ENCODE measurements around the gene BCAR3. TPM values are rescaled to one million over a fixed set of nuclear protein-coding genes. Genes with fewer than 3 reads are reported as not detected.
A peak's percentile ranks its signal among the peaks of the same experiment; 100 is the strongest.

BCAR3 gene
- total and polyA plus RNA-seq, 2 of the 4 experiments (the other 2 are of a cell fraction) = 41.4 to 46.4 TPM

- WGBS, 2 experiments (ENCODE audit: extremely low coverage in 2 of 2, insufficient read length in 1 of 2) = 79% methylated on average over 2 of the region's 10 CpGs; no CpG with 5 or more reads in 1 of the 2 experiments
Observed at GRCh38 chr1:93617670-93618499, 63.8 kb downstream of the BCAR3 start.

More at GRCh38 chr1:93617670-93618499, 63.8 kb downstream of the BCAR3 start:
- TF ChIP-seq MXI1 (IDR thresholded peaks at IDR 0.05; ENCODE audit: borderline replicate concordance, low read depth, low read length) (no peak), RAD21 (IDR thresholded peaks at IDR 0.05; ENCODE audit: low read length) (no peak), BHLHE40 (IDR thresholded peaks at IDR 0.05; ENCODE audit: low read depth, low read length) (no peak), RCOR1 (IDR thresholded peaks at IDR 0.05; ENCODE audit: insufficient replicate concordance, low read length) (no peak), CHD1 (IDR thresholded peaks at IDR 0.05; ENCODE audit: low read depth, low read length) (no peak), ELK1 (IDR thresholded peaks at IDR 0.05; ENCODE audit: borderline replicate concordance, low read depth, low read length) (no peak), CTCF (conservative IDR thresholded peaks at IDR 0.05; ENCODE audit: low read depth, low read length) (no peak), CEBPB (IDR thresholded peaks at IDR 0.05; ENCODE audit: low read depth, low read length) (no peak), FOS (IDR thresholded peaks at IDR 0.05; ENCODE audit: low read depth, low read length) (no peak), SMC3 (IDR thresholded peaks at IDR 0.05; ENCODE audit: low read depth, low read length) (no peak), POLR2A (IDR thresholded peaks at IDR 0.05; ENCODE audit: low read depth, low read length) (no peak), USF2 (IDR thresholded peaks at IDR 0.05; ENCODE audit: low read depth, low read length) (no peak)
- Histone ChIP-seq H2BK15ac (ENCODE audit: low read depth, low read length) (0 out of 3 replicates have a peak overlapping the region, but pooled peaks have one; percentile 49), H3K27me3 (ENCODE audit: control insufficient read depth, insufficient read depth, low read length) (no peaks in the 10 kb centered on the region), H3K14ac (replicated peaks; ENCODE audit: low read depth, low read length) (peak overlapping the region; percentile 24; the same call in 1 of the 2 replicates), H2AK9ac (replicated peaks; ENCODE audit: low read depth, low read length, poor library complexity) (peak overlapping the region; percentile 37), H3K18ac (ENCODE audit: low read depth, low read length) (no peak overlapping the region), H2AFZ (replicated peaks; ENCODE audit: low read length, poor library complexity) (no peak overlapping the region), H2BK5ac (ENCODE audit: low read depth, low read length, poor library complexity, severe bottlenecking) (no peak overlapping the region), H3K4me1 (ENCODE audit: control insufficient read depth, insufficient read depth, low read length) (peaks cover 48% of the 10 kb centered on the region), H4K8ac (ENCODE audit: low read depth in 2 of 2, low read length in 2 of 2) (peak overlapping the region in 1 of 2 experiments; percentile 39; a peak in 1 of 4 replicates), H3K9ac (ENCODE audit: low read depth, low read length) (no peak overlapping the region), H3K9me3 (ENCODE audit: control insufficient read depth, insufficient read depth, low read length) (no peaks in the 10 kb centered on the region), H3K4ac (ENCODE audit: low read depth, low read length) (peak overlapping the region; percentile 51), H2BK20ac (ENCODE audit: low read depth, low read length) (no peak overlapping the region), H4K91ac (ENCODE audit: insufficient read depth, low read depth, low read length) (peak overlapping the region; percentile 53; the same call in 1 of the 2 replicates), H3K36me3 (ENCODE audit: control insufficient read depth, insufficient read depth, low read length) (peaks cover 2% of the 10 kb centered on the region; the same call in 1 of the 2 replicates), H3K79me1 (ENCODE audit: low read depth in 1 of 2, low read length in 2 of 2) (peaks cover 57 to 93% of the 10 kb centered on the region in 2 experiments), H2AK5ac (ENCODE audit: low read depth, low read length) (peak overlapping the region; percentile 52; the same call in 1 of the 2 replicates), H3K23ac (ENCODE audit: low read depth, low read length) (peak overlapping the region; percentile 81; the same call in 1 of the 2 replicates), H3K4me3 (ENCODE audit: insufficient read depth, low read depth, low read length) (no peak overlapping the region), H2BK120ac (ENCODE audit: low read depth, low read length) (no peak overlapping the region), H3K27ac (ENCODE audit: insufficient read depth, low read length) (no peak overlapping the region), H4K20me1 (ENCODE audit: insufficient read depth, low read length) (peaks cover 94% of the 10 kb centered on the region), H3K9me1 (ENCODE audit: insufficient read depth, low read length) (peaks cover 60% of the 10 kb centered on the region), H4K5ac (ENCODE audit: low read depth, low read length) (no peak overlapping the region), H3K4me2 (ENCODE audit: low read depth, low read length) (no peak overlapping the region), H3K56ac (ENCODE audit: extremely low read depth, insufficient read depth, low read length) (no peak overlapping the region)
- POLR2A ChIA-PET (ENCODE audit: unreplicated experiment) = interaction anchor here (0.6 kb wide), 1 partner anchor 37 kb away, joined by 3 read pairs; no protein-coding TSS in a partner anchor
- dilution Hi-C loops (cut with HindIII; ENCODE audit: low sequenced_read_pairs, unreplicated experiment) (no loop called here), intact Hi-C loops (cut with micrococcal nuclease) (no loop called here), in situ Hi-C loops (cut with MboI; ENCODE audit: low sequenced_read_pairs) (loop anchor here (10.0 kb wide), 1 partner anchor 313 kb away; no protein-coding TSS in a partner anchor)
- ATAC-seq (ENCODE audit: low read depth) (no peak), DNase-seq (no peak)
- CTCF ChIA-PET = interaction anchor here (1.5 kb wide), 1 partner anchor 199 kb away, joined by 3 read pairs; no protein-coding TSS in a partner anchor
- no TSS peak for BruUV-seq (replicated peaks)

All from IMR-90 (cell line).